Activated naive CD8-positive, alpha-beta T cell treated with anti-CD3 and anti-CD28 coated beads for 36 hours (primary cell): ENCODE results near the gene HPDL. TPM values are rescaled to one million over a fixed set of nuclear protein-coding genes. Genes with fewer than 3 reads are reported as not detected.

Experiments used
- DNase-seq: peaks from one replicate; pipeline ENCODE4 v3.0.0; 2021
- H3K27ac Mint-ChIP-seq: one replicate; pipeline ENCODE4 v1.8.0; 2022; ENCODE audit warnings: mild to moderate bottlenecking, moderate library complexity, mixed read lengths
- H3K27me3 Mint-ChIP-seq: one replicate; pipeline ENCODE4 v1.8.0; 2022; ENCODE audit warnings: mild to moderate bottlenecking, mixed read lengths
- H3K36me3 Mint-ChIP-seq: one replicate; pipeline ENCODE4 v1.8.0; 2021; ENCODE audit warnings: mild to moderate bottlenecking, mixed read lengths
- H3K4me1 Mint-ChIP-seq: one replicate; pipeline ENCODE4 v1.8.0; 2021; ENCODE audit warnings: mixed read lengths
- H3K4me3 Mint-ChIP-seq: one replicate; pipeline ENCODE4 v1.8.0; 2022; ENCODE audit warnings: mild to moderate bottlenecking, moderate library complexity, mixed read lengths
- H3K9me3 Mint-ChIP-seq: one replicate; pipeline ENCODE4 v1.8.0; 2022; ENCODE audit warnings: mixed read lengths
- total RNA-seq, 2 experiments: library from RNA; stranded (reverse); gene quantifications; one replicate each; pipeline ENCODE4 v1.2.3, GENCODE V29; 2021

HPDL gene
- total RNA-seq, 2 experiments from 2014 or later = 51.8 to 53.0 TPM

DNA sequence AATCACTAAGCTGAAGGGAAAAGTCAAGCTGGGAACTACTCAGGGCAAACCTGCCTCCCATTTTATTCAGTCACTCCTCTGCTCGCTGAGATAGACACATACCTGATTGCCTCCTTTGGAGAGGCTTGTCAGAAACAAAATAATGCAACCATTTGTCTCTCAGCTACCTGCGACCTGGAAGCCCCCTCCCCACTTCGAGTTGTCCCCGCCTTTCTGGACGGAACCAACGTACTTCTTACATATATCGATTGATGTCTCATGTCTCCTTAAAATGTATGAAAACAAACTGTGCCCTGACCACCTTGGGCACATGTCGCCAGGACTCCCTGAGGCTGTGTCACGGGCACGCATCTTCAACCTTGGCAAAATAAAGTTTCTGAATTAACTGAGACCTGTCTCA is 21.5 kb upstream of the HPDL start:
- Mint-ChIP-seq H3K36me3 (peaks cover 7% of the 10 kb centered on the region), H3K4me1 (peaks cover 35% of the 10 kb centered on the region), H3K27ac (peak overlapping the region; percentile 96), H3K4me3 (peak overlapping the region; percentile 90), H3K27me3 (no peaks in the 10 kb centered on the region), H3K9me3 (no peaks in the 10 kb centered on the region)
- no peak for DNase-seq

DNA sequence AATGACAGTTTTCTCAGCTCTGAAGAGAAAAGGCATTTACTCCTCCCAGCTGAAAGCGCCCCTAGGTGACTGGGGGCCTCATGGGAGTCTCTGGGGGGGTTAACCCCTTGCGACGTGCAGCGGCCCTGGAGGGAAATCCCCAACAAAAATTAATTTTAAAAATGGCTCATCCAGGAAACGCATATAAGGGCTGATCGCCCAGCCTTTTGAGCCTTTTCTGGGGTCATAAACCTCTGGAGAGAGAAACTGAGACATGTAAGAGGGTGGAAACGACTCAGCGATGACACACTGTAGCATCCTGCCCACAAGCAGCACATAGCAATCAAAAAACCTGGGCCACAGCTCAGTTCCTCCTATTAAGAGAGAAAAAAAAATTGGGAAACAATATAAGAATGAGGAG is 20.4 kb upstream of the HPDL start:
- Mint-ChIP-seq H3K36me3 (peaks cover 7% of the 10 kb centered on the region), H3K9me3 (no peaks in the 10 kb centered on the region), H3K4me1 (peaks cover 33% of the 10 kb centered on the region), H3K4me3 (peak overlapping the region; percentile 61), H3K27ac (peak overlapping the region; percentile 96), H3K27me3 (no peaks in the 10 kb centered on the region)
- DNase-seq = peak; percentile 71

DNA sequence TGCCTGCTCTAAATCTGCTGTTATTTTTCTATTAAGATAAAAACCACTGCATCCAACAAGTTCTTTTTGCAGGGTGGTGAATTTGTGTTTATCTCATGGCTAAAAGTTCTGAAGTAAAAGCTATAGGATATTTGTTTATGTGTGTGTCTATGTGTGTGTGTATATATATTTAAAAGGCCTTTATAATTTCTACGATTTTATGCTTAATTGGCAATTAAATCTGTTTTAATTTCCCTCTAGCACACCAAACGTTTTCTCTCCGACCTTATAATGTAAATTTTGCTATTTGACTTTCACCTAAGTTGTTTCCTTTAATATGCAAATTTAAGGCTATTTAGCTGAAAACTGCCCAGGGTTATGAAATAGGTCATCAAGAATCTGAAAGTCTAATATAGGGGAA is 19.8 kb upstream of the HPDL start:
- no peaks in the 10 kb centered on the region for H3K9me3 Mint-ChIP-seq
- H3K36me3 Mint-ChIP-seq = peaks cover 7% of the 10 kb centered on the region
- H3K4me1 Mint-ChIP-seq = peaks cover 33% of the 10 kb centered on the region
- H3K27me3 Mint-ChIP-seq = no peaks in the 10 kb centered on the region
- H3K4me3 Mint-ChIP-seq = no peak overlapping the region
- H3K27ac Mint-ChIP-seq = peak overlapping the region; percentile 96
- DNase-seq = no peak

DNA sequence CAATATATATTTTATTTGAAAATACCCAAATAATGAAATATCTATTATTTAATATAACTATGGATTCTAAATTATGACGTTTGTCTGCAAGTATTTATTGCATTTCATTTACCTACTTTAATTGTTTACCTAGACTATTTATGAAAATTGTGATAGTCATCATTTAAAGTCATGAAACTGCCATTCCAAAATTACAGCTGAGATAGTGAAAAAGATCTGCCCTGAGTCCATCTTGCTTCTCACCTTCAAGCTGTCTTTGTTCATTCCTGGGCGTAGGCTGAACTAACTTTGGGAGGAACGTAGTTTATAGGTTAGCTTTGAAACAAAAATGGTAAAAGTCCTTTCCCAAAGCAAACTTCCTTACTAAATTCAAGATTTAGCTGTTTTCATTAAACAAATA is 12.4 kb upstream of the HPDL start:
- H3K27me3 Mint-ChIP-seq = peaks cover 4% of the 10 kb centered on the region
- no peaks in the 10 kb centered on the region for H3K4me1 Mint-ChIP-seq
- no peak overlapping the region for H3K27ac Mint-ChIP-seq
- H3K36me3 Mint-ChIP-seq = no peaks in the 10 kb centered on the region
- no peak overlapping the region for H3K4me3 Mint-ChIP-seq
- no peaks in the 10 kb centered on the region for H3K9me3 Mint-ChIP-seq
- DNase-seq = no peak

DNA sequence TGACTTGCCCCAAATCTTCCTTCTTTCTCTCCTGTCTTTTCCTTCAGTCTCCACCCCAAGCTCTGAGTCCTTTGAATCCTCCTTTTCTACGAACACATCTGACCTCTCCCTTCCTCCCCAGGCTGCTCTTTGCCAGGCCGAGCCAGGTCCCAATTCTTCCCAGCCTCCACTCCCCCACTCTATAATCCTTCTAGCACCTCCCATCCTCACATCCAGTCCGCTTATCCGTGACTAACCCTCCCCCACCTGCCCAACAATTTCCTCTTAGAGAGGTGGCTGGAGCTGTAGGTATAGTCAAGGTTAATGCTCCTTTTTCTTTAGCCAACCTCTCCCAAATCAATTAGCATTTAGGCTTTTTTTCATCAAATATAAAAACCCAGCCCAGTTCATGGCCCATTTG is 9.5 kb upstream of the HPDL start:
- no peak overlapping the region for H3K27ac Mint-ChIP-seq
- no peaks in the 10 kb centered on the region for H3K9me3 Mint-ChIP-seq
- no peaks in the 10 kb centered on the region for H3K36me3 Mint-ChIP-seq
- H3K4me1 Mint-ChIP-seq = peaks cover 2% of the 10 kb centered on the region
- H3K27me3 Mint-ChIP-seq = peaks cover 4% of the 10 kb centered on the region
- DNase-seq = no peak
- H3K4me3 Mint-ChIP-seq = no peak overlapping the region

DNA sequence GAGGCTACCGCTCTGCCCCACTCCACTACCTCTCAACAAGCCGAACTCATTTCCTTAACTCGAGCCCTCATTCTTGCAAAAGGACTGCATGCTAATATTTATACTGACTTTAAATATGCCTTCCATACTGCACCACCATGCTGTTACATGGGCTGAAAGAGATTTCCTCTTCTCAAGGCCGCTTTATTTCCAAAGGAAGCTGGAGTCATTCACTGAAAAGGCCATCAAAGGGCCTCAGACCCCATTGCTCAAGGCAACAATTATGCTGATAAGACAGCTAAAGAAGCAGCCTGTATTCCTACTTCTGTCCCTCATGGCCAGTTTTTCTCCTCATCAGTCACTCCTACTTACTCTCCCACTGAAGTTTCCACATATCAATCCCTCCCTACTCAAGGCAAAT is 6.9 kb upstream of the HPDL start:
- H3K9me3 Mint-ChIP-seq = no peaks in the 10 kb centered on the region
- DNase-seq = no peak
- peaks cover 2% of the 10 kb centered on the region for H3K4me1 Mint-ChIP-seq
- no peaks in the 10 kb centered on the region for H3K36me3 Mint-ChIP-seq
- no peak overlapping the region for H3K27ac Mint-ChIP-seq
- H3K27me3 Mint-ChIP-seq = peaks cover 3% of the 10 kb centered on the region
- no peak overlapping the region for H3K4me3 Mint-ChIP-seq

DNA sequence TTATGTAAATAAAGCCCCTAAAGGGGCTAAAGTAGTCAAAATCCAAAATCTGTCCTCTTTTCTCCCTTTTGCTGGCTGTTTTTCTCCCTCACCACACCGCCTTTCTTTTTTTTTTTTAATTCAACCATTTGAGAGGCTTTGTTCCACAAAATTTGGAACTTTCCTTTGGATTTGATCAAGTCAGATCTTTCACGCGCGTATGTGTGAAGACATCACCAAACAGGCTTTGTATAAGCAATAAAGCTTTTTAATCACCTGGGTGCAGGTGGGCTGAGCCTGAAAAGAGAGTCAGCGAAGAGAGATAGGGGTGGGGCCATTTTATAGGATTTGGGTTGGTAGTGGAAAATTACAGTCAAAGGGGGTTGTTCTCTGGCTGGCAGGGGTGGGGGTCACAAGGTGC is 5.3 kb upstream of the HPDL start:
- H3K27me3 Mint-ChIP-seq = peaks cover 3% of the 10 kb centered on the region
- peaks cover 11% of the 10 kb centered on the region for H3K4me1 Mint-ChIP-seq
- no peak overlapping the region for H3K27ac Mint-ChIP-seq
- no peaks in the 10 kb centered on the region for H3K36me3 Mint-ChIP-seq
- no peaks in the 10 kb centered on the region for H3K9me3 Mint-ChIP-seq
- no peak for DNase-seq
- no peak overlapping the region for H3K4me3 Mint-ChIP-seq

DNA sequence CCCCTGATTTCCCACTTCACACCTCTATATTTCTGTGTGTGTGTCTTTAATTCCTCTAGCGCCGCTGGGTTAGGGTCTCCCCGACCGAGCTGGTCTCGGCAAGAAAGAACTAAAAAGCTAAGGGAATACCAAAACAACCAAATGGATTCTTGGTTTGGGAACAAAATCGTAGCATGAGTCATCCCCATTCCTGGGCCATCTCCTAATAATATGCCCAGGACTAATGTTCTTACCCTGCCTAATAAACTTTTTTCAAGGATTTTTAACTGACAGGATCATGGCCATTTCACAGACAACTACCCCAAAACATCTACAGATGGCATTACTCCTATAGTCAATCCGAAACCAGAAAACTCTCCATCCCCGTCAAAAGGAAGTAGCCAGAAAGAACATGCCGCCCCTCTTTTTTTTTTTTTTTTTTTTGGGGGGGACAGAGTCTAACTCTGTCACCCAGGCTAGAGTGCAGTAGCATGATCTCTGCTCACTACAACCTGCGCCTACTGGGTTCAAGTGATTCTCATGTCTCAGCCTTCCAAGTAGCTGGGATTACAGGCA is 4.1 kb upstream of the HPDL start:
- peaks cover 3% of the 10 kb centered on the region for H3K36me3 Mint-ChIP-seq
- peaks cover 3% of the 10 kb centered on the region for H3K27me3 Mint-ChIP-seq
- no peak overlapping the region for H3K4me3 Mint-ChIP-seq
- no peak for DNase-seq
- no peaks in the 10 kb centered on the region for H3K9me3 Mint-ChIP-seq
- peaks cover 12% of the 10 kb centered on the region for H3K4me1 Mint-ChIP-seq
- H3K27ac Mint-ChIP-seq = no peak overlapping the region

DNA sequence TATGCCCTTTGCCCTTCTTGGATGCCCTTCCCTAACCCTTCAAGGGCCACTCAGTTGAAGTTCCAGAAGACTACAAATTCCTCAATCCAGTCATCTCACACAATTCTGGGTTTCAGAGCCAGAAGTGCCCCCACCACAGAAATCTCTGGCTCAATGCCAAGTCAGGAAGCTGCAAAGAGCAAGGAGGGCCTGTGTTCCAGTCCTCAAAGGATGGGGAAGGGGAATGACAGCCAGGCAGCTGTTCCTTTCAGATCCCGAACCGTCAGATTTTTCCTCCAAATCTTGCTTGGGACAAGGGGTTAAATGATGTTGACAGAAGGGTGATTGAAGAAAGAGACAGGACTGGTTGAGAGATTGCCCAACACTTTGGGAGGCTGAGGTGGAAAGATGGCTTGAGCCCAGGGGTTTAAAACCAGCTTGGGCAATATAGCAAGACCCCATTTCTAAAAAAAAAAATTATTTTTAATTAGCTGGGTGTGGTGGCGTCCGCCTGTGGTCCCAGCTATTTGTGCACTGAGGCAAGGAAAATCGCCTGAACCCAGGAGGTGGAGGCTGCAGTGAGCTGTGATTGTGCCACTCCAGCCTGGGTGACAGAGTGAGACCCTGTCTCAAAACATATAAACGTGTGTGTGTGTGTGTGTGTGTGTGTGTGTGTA is 716 bp upstream of the HPDL start:
- H3K36me3 Mint-ChIP-seq = peaks cover 27% of the 10 kb centered on the region
- DNase-seq = no peak
- peak overlapping the region; percentile 87 for H3K4me3 Mint-ChIP-seq
- peaks cover 29% of the 10 kb centered on the region for H3K4me1 Mint-ChIP-seq
- H3K27me3 Mint-ChIP-seq = peaks cover 3% of the 10 kb centered on the region
- H3K9me3 Mint-ChIP-seq = no peaks in the 10 kb centered on the region
- H3K27ac Mint-ChIP-seq = peak overlapping the region; percentile 91

DNA sequence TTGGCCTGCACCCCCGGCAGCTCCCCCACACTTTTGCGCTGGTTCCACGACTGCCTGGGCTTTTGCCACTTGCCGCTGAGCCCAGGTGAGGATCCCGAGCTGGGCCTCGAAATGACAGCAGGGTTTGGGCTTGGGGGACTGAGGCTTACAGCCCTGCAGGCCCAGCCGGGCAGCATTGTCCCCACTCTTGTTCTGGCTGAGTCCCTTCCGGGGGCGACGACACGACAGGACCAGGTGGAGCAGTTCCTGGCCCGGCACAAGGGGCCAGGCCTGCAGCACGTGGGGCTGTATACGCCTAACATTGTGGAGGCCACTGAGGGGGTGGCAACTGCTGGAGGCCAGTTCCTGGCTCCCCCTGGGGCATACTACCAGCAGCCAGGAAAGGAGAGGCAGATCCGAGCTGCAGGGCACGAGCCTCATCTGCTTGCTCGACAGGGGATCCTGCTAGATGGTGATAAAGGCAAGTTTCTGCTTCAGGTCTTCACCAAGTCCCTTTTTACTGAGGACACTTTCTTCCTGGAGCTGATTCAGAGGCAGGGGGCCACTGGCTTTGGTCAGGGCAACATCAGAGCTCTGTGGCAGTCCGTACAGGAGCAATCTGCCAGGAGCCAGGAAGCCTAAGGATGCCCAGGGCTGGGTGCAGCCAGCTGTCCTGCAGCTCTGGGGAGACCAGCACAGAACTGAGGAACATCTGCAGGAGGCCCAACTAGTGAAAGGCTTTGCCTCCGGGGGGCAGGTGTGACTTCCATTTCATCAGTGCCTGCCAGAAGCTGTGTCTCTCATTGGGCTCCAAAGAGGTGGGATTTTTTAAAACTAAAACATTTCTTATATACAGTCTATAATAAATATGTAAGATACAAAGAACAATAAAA is 1.2 kb downstream of the HPDL start:
- Mint-ChIP-seq H3K27me3 (peaks cover 3% of the 10 kb centered on the region), H3K9me3 (no peaks in the 10 kb centered on the region), H3K4me1 (peaks cover 27% of the 10 kb centered on the region), H3K27ac (peak overlapping the region; percentile 81), H3K4me3 (peak overlapping the region; percentile 87), H3K36me3 (peaks cover 28% of the 10 kb centered on the region)
- DNase-seq = peak; percentile 21

DNA sequence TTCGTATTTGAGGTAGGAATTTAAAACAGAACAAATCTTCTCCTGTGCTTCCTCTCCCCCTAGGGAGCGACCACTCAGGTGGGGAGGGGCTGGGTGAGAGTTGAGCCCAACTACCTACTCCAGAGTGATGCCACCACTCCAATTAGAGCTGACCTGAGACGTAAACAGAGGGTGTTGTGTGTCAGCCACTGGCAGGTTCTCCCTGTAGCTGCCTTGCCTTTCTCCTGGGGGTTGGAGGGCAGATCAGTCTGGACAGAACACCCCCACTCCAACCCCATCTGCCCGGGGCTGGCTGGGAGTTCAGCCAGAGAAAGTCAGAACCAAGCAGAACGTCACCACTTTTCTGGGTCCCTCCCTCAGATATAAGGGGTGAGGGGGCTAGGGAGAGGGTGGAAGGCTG is 2.0 kb downstream of the HPDL start:
- H3K36me3 Mint-ChIP-seq = peaks cover 28% of the 10 kb centered on the region
- peaks cover 3% of the 10 kb centered on the region for H3K27me3 Mint-ChIP-seq
- peaks cover 27% of the 10 kb centered on the region for H3K4me1 Mint-ChIP-seq
- peak overlapping the region; percentile 79 for H3K4me3 Mint-ChIP-seq
- DNase-seq = no peak
- H3K9me3 Mint-ChIP-seq = no peaks in the 10 kb centered on the region
- peak overlapping the region; percentile 19 for H3K27ac Mint-ChIP-seq

DNA sequence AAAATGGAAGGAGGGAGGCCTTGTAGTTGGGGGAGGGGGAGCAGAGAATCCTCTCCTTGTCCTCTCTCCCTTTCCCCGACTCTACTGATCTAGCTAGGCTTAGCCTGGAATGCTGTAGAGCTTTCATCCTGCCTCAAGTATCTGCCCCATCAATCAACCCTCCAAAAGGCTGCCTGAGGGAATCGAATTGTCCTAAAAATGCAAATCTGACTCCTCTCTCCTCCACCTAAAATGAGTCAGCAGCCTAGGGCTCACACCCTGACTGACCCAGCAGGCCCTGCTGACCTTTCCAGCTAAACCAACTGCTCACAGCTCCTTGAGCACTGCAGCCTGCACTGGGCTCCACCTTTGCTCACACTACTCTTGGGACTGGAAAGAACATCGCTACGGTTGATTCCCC is 2.8 kb downstream of the HPDL start:
- peaks cover 30% of the 10 kb centered on the region for H3K4me1 Mint-ChIP-seq
- no peak for DNase-seq
- peak overlapping the region; percentile 79 for H3K4me3 Mint-ChIP-seq
- peaks cover 28% of the 10 kb centered on the region for H3K36me3 Mint-ChIP-seq
- H3K9me3 Mint-ChIP-seq = no peaks in the 10 kb centered on the region
- no peak overlapping the region for H3K27ac Mint-ChIP-seq
- peaks cover 2% of the 10 kb centered on the region for H3K27me3 Mint-ChIP-seq

DNA sequence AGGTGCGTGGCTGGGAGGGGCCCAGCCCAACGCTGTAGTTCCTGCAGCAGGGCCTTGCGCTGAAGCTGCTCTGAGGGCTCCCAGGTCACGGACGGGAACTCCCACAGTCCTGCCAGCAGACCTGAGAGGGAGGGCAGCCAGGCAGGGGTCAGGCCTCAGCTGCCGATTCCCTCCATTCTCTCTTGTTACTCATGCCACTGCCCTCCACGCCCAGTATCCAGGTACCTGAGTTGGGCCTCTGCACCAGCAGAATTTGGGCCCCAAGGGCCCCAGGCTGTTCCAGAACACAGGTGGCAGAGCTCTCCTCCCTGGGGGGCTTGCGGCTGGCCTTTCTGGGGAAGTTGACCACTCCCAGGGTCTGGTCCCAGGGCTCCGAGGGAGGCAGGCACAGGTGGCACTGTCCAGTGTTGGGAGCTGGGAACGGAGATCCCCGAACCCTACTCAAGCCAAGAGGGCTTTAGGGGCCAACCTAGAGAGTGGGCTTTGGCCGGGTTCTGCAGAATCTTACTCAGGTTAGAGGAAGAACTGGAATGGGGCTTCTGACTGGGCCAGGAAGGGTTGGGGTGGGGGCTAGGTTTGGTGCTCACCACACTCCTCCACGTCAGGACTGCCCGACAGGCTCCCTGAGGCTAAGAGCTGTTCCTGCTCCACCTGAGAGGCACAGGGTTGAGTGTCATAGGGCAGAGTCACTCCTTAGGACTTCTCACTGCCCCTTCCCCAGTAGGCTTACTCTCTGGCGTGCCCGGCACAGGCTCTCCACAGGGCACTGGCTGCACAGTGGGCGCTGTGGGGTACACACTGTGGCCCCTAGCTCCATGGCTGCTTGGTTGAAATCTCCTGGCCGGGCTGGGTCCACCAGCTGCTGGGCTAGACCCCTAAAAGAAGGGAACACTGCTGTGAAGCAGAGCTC is 5.0 kb downstream of the HPDL start:
- no peaks in the 10 kb centered on the region for H3K27me3 Mint-ChIP-seq
- no peak overlapping the region for H3K27ac Mint-ChIP-seq

DNA sequence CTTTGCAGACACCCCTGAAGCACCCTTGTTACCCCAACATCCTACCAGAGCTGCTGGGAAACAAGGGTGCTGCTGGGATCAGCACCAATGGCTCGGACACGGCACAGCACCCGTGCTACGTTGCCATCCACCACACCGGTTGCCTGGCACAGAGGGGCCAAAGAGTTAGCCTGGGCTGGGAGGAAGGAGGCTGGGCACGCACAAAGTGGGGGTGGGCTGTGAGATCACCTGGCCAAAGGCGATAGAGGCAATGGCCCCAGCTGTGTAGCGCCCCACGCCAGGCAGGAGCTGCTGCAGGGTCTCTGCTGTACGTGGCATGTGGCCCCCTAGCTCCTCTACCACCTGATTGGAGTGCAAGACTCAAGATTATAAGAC is 5.6 kb downstream of the HPDL start:
- Mint-ChIP-seq H3K27me3 (no peaks in the 10 kb centered on the region), H3K27ac (no peak overlapping the region), H3K4me3 (no peak overlapping the region)

More for the DNA sequence above, 5.0 kb downstream of the HPDL start:
- Mint-ChIP-seq H3K4me1 (peaks cover 26% of the 10 kb centered on the region), H3K36me3 (peaks cover 30% of the 10 kb centered on the region), H3K4me3 (no peak overlapping the region), H3K9me3 (no peaks in the 10 kb centered on the region)
- DNase-seq = no peak

More for the DNA sequence above, 5.6 kb downstream of the HPDL start:
- peaks cover 29% of the 10 kb centered on the region for H3K36me3 Mint-ChIP-seq
- H3K9me3 Mint-ChIP-seq = no peaks in the 10 kb centered on the region
- peaks cover 26% of the 10 kb centered on the region for H3K4me1 Mint-ChIP-seq
- no peak for DNase-seq
